Pancreas (tissue), 10 donors: Measurements from ENCODE around the gene JSRP1. TPM values are rescaled to one million over a fixed set of nuclear protein-coding genes. Genes with fewer than 3 reads are reported as not detected.

Experiments used
- ATAC-seq, 4 donors: fragments of 200-7000 bp; cut with Tn5 transposase; one replicate each; pipeline versions ENCODE4 v1.8.0 to v1.9.1; 2020; ENCODE audit warnings: mild to moderate bottlenecking in 4 of 4, moderate library complexity in 4 of 4
- DNase-seq, 6 donors: peaks; one replicate each; pipeline ENCODE4 v3.0.0-alpha.2; 2020
- FAIRE-seq: peaks from 2 replicates; lab custom pipeline; 2012; peaks lifted over from hg19 to GRCh38; lab: Jason Lieb, UNC
- H3K27ac ChIP-seq, 4 donors: fragments of 200-600 bp; sonication (generic); 1 replicate in 3 of 4; 2 replicates in 1 of 4; pipeline versions ENCODE4 v1.5.0 to v1.8.0; 2020
- H3K27me3 ChIP-seq, 4 donors: fragments of 200-600 bp; one replicate each; pipeline ENCODE4 v1.8.0; 2021
- H3K36me3 ChIP-seq, 3 donors: fragments of 200-600 bp; sonication (generic) in 1 of 3; one replicate each; pipeline versions ENCODE4 v1.5.0 to v1.8.0; 2020 to 2021
- H3K4me1 ChIP-seq, 3 donors: fragments of 200-600 bp; one replicate each; pipeline ENCODE4 v1.8.0; 2021
- H3K4me3 ChIP-seq, 4 donors: fragments of 200-600 bp; sonication (generic) in 2 of 4; one replicate each; pipeline versions ENCODE4 v1.5.0 to v1.8.0; 2020 to 2021
- H3K9me3 ChIP-seq, 4 donors: fragments of 200-600 bp; one replicate each; pipeline ENCODE4 v1.8.0; 2021
- WGBS, 2 donors: extraction: QIAGEN DNeasy Blood & Tissue Kit; methylation state at CpG; one replicate each; pipeline ENCODE4 v1.1.7; 2013; 5-methylcytosine and 5-hydroxymethylcytosine counted together
- intact Hi-C, 3 donors: fragments of 100-400 bp; cut with DNase I; formaldehyde crosslinking; loops; one replicate each; pipeline versions ENCODE4 v1.11.1 to v1.14.2; 2022
- polyA plus RNA-seq, 2 donors: library from polyadenylated mRNA; stranded (reverse); fragments of 200-250 nt; gene quantifications; one replicate each; pipeline ENCODE4 v1.2.3, GENCODE V29; 2013
- total RNA-seq, 6 donors: library from RNA; stranded (reverse); fragmentation: NEBNext Ultra II Directional in 4 of 6; extraction: Animal tissue kit (Norgen Biotek cat#: 25700) in 4 of 6; gene quantifications; one replicate each; pipeline versions ENCODE4 v1.2.1 to v1.2.4, GENCODE V29; 2021 to 2023
- TF ChIP-seq, protein P1 (sequence below), 4 donors: fragments of 200-600 bp; sonication (generic) in 3 of 4; IDR thresholded peaks; one replicate each; pipeline versions ENCODE4 v1.5.0 to v1.8.0; 2021; ENCODE audit warnings: antibody characterized with exemption in 4 of 4
- donor health status: healthy with polysubstance abuse.
- donor health status: DM: no; HTN: no; CAD: no; lungs with moderate emphysema.
- donor health status: DM: no; HTN: no; CAD: no.
- donor health status: control.
- donor health status: control.
- donor health status: Bipolar disorder and iron deficiency.
- donor health status: DM: yes; HTN: yes; CAD: no.
- donor health status: DM: no; HTN: no; CAD: no.
- donor health status: DM: no; HTN: no; CAD: no.
- donor health status: DM: yes; HTN: yes; CAD: no.

JSRP1 gene, protein sequence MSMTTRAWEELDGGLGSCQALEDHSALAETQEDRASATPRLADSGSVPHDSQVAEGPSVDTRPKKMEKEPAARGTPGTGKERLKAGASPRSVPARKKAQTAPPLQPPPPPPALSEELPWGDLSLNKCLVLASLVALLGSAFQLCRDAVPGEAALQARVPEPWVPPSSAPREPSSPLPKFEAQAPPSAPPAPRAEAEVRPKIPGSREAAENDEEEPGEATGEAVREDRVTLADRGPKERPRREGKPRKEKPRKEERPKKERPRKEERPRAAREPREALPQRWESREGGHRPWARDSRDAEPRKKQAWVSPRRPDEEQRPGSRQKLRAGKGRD
- total RNA-seq (1 to 10 TPM in 1 of 6 donors, under 1 TPM in 3, not detected in 2; 0.29 to 1.1 (median 0.80) TPM), polyA plus RNA-seq (1 to 10 TPM; 3.2 to 4.0 TPM)

DNA sequence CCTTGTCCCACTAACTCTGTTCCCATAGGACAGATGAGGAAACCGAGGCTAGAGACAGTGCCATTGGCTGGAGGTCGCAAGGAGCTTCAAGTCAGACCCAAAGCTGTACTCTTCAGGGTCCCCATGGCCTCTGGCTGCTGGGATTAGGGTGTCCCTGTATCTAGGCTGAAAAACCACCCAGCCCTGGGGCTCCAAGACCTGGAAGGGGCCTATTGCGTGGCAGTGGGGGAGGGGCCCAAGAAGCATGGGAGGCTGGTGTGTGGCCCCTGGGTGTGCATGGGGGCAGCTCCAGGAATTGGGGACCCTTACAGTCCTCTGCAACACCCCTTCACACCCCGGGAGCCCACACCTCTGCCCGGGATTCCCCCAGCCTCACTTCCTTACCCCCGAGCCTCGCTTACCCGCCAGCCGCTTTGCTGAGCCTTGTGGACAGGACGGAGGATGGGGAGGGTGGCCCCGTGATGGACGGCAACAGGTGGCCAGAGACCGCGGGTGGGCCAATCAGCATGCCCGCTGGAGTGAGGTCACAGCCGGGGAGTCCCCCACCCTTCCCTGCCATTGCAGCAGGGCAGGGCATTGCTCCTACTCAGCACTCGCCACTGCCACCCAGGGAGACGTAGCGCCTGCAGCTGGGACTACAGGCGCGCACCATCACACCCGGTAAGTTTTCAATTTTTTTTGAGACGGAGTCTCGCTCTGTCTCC is at the start of gene JSRP1:
Gene JSRP1 (minus strand): TSS at position 436 of the 704 bp plus-strand sequence. CDS start 1,103 bp downstream, outside the sequence.
- H3K36me3 ChIP-seq = no peaks in the 10 kb centered on the region

GRCh38 chr19:2305452-2306280 is 49.4 kb upstream of the JSRP1 start:
- H3K4me1 ChIP-seq = no peaks in the 10 kb centered on the region
- no peak for ATAC-seq
- H3K27me3 ChIP-seq = no peaks in the 10 kb centered on the region
- intact Hi-C loops = no loop called here
- H3K9me3 ChIP-seq = no peaks in the 10 kb centered on the region
- H3K36me3 ChIP-seq = no peaks in the 10 kb centered on the region
- no peak overlapping the region for H3K27ac ChIP-seq
- TF ChIP-seq, protein P1, sequence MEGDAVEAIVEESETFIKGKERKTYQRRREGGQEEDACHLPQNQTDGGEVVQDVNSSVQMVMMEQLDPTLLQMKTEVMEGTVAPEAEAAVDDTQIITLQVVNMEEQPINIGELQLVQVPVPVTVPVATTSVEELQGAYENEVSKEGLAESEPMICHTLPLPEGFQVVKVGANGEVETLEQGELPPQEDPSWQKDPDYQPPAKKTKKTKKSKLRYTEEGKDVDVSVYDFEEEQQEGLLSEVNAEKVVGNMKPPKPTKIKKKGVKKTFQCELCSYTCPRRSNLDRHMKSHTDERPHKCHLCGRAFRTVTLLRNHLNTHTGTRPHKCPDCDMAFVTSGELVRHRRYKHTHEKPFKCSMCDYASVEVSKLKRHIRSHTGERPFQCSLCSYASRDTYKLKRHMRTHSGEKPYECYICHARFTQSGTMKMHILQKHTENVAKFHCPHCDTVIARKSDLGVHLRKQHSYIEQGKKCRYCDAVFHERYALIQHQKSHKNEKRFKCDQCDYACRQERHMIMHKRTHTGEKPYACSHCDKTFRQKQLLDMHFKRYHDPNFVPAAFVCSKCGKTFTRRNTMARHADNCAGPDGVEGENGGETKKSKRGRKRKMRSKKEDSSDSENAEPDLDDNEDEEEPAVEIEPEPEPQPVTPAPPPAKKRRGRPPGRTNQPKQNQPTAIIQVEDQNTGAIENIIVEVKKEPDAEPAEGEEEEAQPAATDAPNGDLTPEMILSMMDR (IDR thresholded peaks at IDR 0.05) = no peak
- DNase-seq = no peak
- FAIRE-seq = no peak
- WGBS, 2 donors = 82% methylated on average over 19 of the region's 19 CpGs
- no peak overlapping the region for H3K4me3 ChIP-seq

More for the DNA sequence above, at the start of gene JSRP1:
- Histone ChIP-seq H3K27ac (no peak within 1 kb of the TSS), H3K9me3 (no peaks in the 10 kb centered on the region), H3K27me3 (peaks cover 0 to 6% (median 0%) of the 10 kb centered on the region in 4 donors), H3K4me1 (no peaks in the 10 kb centered on the region), H3K4me3 (no peak within 1 kb of the TSS)
- ATAC-seq = peak in 3 of 4 donors; percentile 12 to 73 (median 68)
- intact Hi-C loops = no loop called here
- 69 to 73% methylated on average over 24 of the region's 24 CpGs for WGBS, 2 donors
- TF ChIP-seq, protein P1 (IDR thresholded peaks at IDR 0.05) = no peak
- no peak for FAIRE-seq
- peak in 2 of 6 donors; percentile 56 to 75 for DNase-seq

- H3K27me3 ChIP-seq = no peaks in the 10 kb centered on the region
- 68 to 76% methylated on average over 26 of the region's 26 CpGs for WGBS, 2 donors
- FAIRE-seq (no peak), ATAC-seq (no peak), DNase-seq (no peak)
- TF ChIP-seq, protein P1 (IDR thresholded peaks at IDR 0.05) = no peak
- no peak overlapping the region for H3K4me3 ChIP-seq
- no peaks in the 10 kb centered on the region for H3K36me3 ChIP-seq
- H3K4me1 ChIP-seq = no peaks in the 10 kb centered on the region
- H3K27ac ChIP-seq = no peak overlapping the region
- H3K9me3 ChIP-seq = no peaks in the 10 kb centered on the region
- intact Hi-C loops = no loop called here
Observed at GRCh38 chr19:2303211-2303798, 47.1 kb upstream of the JSRP1 start.

DNA sequence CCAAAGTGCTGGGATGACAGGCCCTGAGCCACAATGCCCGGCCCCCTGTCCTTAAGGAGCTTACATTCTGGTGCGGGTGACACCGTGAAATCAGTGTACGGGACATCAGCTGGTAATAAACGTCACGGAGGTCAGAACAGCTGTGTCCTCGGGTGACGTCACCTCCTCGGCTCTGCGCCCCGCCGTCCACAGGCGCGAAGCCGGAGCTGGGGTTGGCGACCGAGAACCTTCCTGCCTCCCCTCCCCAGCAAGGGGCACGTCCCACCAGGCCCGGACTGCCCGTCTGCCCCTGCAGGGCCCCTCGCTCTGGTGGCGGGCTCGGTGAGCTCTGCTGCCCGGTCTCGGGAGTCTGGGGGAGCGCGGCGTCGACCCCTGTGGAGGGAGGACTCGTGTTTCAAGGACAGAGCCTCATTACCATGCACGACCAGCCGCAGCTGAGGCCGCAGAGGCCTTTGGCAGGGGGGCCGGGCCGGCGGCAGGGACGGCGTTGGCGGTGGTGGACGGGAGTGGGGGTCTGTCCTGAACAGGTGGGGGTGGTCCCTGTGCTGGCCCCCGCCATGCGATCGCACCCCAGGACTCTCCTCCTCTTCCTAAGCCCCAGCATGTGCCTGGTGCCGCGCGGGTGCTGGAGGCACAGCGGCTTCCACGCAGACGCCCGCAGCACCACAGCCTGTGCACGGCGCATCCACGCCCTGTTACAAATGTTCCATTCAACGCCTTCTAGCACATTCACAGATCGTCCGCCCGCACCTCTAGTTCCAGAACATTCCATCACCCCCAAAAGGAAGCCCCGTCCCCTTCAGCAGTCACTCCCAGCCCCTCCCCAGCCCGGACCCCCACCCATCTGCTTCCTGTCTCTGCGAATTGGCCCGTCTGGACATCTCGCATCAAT is 46.3 kb upstream of the JSRP1 start:
- TF ChIP-seq, protein P1 (IDR thresholded peaks at IDR 0.05) = no peak
- peak in 3 of 4 donors; percentile 56 to 71 (median 57) for ATAC-seq
- H3K27ac ChIP-seq = no peak overlapping the region
- no peak for FAIRE-seq
- 22 to 25% methylated on average over 50 to 62 of the region's 62 CpGs for WGBS, 2 donors
- peak in 1 of 6 donors; percentile 38 for DNase-seq
- no peaks in the 10 kb centered on the region for H3K27me3 ChIP-seq
- intact Hi-C loops = no loop called here
- no peaks in the 10 kb centered on the region for H3K36me3 ChIP-seq
- no peaks in the 10 kb centered on the region for H3K4me1 ChIP-seq
- no peaks in the 10 kb centered on the region for H3K9me3 ChIP-seq
- no peak overlapping the region for H3K4me3 ChIP-seq
